GM12873 (cell line): ENCODE results near the gene RPL15.

ENCODE experiments used
- TF ChIP-seq, protein P1 (sequence below): IDR thresholded peaks from 2 replicates; pipeline ENCODE4 v1.5.1; 2012; ENCODE audit warnings: low read depth, mild to moderate bottlenecking, moderate library complexity, low read length, control low read depth; ENCODE audit not compliant: insufficient read depth; ENCODE audit errors: missing control alignments

Gene RPL15

GRCh38 chr3:23960649-23961048 is 43.7 kb downstream of the RPL15 start:
- TF ChIP-seq, protein P1, sequence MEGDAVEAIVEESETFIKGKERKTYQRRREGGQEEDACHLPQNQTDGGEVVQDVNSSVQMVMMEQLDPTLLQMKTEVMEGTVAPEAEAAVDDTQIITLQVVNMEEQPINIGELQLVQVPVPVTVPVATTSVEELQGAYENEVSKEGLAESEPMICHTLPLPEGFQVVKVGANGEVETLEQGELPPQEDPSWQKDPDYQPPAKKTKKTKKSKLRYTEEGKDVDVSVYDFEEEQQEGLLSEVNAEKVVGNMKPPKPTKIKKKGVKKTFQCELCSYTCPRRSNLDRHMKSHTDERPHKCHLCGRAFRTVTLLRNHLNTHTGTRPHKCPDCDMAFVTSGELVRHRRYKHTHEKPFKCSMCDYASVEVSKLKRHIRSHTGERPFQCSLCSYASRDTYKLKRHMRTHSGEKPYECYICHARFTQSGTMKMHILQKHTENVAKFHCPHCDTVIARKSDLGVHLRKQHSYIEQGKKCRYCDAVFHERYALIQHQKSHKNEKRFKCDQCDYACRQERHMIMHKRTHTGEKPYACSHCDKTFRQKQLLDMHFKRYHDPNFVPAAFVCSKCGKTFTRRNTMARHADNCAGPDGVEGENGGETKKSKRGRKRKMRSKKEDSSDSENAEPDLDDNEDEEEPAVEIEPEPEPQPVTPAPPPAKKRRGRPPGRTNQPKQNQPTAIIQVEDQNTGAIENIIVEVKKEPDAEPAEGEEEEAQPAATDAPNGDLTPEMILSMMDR, result no peak

DNA sequence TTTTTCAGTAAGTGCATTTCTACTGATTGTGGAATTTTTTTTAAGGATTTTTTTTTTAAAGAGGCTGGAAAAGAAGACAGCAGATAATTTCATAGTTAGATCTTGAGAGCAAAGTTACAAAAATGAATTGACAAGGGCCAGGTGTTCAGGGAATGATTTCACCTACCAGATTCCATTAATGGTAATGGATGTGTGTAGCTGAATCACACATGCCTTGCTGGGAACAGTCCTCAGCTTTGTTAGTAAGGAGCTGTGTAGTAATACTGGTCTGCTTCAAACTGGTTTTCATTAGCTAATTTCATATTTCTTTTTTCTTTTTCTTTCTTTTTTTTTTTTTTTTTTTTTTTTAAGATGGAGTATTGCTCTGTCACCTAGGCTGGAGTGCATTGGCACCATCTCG is 44.1 kb downstream of the RPL15 start:
- TF ChIP-seq, protein P1, result no peak

- TF ChIP-seq, protein P1, result no peak
Observed at GRCh38 chr3:23961913-23962312, 45.0 kb downstream of the RPL15 start.

DNA sequence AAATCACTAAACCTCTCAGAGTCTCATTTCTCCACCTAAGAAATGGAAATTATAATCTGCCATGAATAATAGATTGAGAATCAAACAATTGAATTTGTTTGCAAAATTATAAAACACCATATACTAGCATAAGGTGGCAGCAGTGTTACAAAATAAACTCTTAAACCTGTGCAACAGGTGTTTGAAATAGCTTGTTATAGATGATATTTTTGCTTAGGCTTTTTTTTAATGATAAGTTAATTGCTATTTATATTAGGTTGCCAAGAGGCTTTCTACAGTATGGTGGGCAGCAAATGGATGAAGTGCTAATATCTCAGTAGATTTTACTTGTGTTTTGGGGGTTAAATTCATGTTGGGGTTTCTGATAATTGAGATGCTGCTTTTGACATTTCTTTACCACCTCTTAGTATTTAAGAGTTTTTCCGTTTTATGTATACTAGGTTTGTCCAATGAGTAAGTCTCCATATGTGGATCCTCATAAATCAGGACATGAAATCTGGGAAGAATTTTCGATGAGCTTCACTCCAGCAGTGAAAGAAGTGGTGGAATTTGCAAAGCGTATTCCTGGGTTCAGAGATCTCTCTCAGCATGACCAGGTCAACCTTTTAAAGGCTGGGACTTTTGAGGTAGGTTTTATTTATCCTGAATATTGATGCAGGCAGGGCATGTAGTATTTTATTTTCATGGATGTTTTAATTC is 47.8 kb downstream of the RPL15 start:
- TF ChIP-seq, protein P1, result no peak

DNA sequence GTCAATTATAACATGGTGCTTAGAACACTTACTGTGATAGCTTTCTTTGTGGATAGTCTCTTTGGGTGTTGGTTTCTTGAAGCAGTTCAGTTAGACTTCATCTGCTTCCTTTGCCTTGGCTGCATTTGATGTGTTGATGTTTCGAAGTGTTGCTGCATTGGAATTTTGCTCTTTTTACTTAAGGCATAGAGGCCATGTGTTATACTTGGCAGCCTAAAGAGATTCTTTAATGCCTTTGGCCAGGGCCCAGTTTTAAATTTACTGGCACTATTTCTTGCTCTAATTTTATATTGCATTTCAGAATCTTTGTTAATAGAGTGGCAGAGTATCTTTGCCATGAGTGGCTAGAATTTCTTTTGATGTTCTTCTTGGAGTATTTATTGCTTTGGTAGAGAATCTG is 49.4 kb downstream of the RPL15 start:
- TF ChIP-seq, protein P1, result no peak

- TF ChIP-seq, protein P1, result no peak
Observed at GRCh38 chr3:23968463-23969184, 51.7 kb downstream of the RPL15 start.

GRCh38 chr3:23969393-23969792 is 52.5 kb downstream of the RPL15 start:
- TF ChIP-seq, protein P1, result no peak
